ENCODE results near the gene PTPRD.
"Not testable (repeated sequence)": the region's sequence is repeated elsewhere in the genome, so short reads cannot be mapped to it uniquely, and the experiment has no call there.

Gene PTPRD

GRCh38 chr9:9142001-9142400, 1470.8 kb downstream of the PTPRD start:
- no peak for DNase-seq (ENCODE audit: low spot score)

- DNase-seq (ENCODE audit: low spot score) = no peak
These were observed 1479.3 kb downstream of the PTPRD start for GRCh38 chr9:9133526-9133925.

GRCh38 chr9:9124616-9125015, 1488.2 kb downstream of the PTPRD start:
- DNase-seq (ENCODE audit: low spot score) = no peak

DNA sequence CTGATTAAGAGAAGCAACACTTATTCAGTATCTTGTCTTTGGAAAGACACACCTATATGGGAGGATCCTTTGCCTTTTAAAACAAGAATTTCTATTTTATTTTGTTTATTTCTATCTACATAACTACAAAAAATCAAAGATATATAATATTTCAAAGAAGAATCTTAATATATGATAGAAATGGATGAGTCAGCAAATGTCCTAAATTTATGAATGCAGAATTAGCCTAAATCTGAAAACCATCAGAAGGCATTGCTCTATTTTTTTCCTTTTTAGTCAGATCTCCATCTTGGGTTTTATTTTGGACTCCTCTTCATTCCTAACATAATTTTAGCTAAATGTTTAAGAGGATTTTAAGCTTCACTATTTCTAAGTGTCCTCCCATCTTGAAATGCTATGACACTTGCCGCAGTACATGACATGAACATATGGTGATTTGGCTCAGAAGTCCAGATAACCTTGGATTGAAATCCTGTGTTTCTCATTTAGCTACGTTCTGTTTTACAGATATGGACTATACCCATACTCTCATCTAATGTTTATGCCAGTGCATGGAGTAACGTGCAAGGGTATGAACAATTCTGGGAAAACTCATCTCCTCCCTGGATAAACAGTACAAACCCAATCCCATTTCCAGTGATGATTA, 1490.4 kb downstream of the PTPRD start:
- no peak for DNase-seq (ENCODE audit: low spot score)

GRCh38 chr9:9117866-9118265, 1494.9 kb downstream of the PTPRD start:
- DNase-seq (ENCODE audit: low spot score) = no peak

DNA sequence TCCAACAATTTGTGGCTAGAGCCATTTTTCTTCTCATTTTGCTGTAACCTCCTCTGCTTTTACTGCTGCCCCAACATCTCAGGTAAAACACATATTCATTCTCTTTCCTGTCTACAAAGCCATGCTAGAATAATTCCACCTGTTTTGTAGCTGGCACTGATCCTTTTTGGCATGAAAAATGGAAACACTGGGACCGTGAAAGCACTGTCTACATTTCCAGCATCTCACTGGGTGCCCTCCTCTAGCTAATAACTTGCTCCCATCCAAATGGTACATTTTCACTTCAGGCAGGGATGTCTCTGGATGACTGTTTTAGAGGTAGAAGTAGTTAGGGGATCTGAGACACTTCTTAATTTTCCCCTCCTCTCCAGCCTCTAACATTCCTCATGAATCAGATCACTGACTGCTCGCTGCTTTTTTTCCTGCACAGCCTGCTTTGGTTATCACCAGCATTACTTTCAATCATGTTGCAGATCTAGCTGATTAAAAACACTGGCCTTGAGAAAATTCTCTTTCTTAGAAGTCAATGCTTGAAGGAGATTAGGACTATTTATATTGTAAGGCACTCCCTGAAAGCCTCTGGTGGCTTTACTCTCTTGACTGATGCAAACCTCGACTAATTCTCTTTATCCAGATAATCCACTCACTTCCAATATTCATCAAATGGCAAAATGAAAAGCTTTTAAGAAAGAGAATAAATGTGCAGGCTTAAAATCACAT, 1500.6 kb downstream of the PTPRD start:
- DNase-seq (ENCODE audit: low spot score) = no peak

GRCh38 chr9:9108641-9109040, 1504.2 kb downstream of the PTPRD start:
- no peak for DNase-seq (ENCODE audit: low spot score)

- DNase-seq (ENCODE audit: low spot score) = no peak
These were observed 1510.5 kb downstream of the PTPRD start for GRCh38 chr9:9102295-9102694.

DNA sequence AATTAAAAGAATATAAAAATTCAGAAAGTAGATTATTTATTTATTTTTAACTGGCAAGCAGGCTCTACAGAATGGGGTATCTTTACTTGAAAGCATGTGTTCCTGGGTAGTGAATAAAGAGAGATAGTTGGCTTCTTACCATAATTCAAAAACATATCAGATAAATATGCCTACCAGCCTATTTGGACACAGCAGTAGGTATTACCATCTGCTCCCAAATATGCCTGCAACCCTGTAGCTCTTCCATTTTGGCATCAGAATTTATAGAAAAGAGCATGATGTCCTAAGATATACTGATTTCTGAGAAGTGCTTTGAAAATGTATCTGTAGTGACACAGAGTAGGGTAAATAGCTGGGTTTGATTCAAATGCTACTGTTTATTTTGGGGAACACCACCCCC, 1512.7 kb downstream of the PTPRD start:
- DNase-seq (ENCODE audit: low spot score) = no peak

DNA sequence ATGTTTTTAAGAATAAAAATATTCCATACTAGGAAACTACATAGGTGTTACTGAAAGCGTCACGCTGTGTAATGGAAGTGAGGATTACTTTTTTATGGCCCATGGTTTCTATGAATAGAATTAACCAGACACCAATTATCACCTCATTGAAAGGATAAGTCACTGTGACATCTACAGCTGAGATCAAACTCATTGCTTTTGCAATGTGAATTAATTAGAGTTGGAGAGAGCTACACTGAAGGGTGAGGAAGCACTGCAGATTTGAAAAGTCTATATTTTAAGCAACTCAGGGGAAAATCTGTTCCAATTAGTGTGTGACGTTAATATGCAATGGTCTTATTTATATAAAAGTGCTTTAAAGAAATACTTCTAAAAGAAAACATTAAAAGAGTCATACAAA, 1513.2 kb downstream of the PTPRD start:
- no peak for DNase-seq (ENCODE audit: low spot score)

GRCh38 chr9:9097254-9097653, 1515.5 kb downstream of the PTPRD start:
- DNase-seq (ENCODE audit: low spot score) = not testable (repeated sequence)

- DNase-seq (ENCODE audit: low spot score) = no peak
These were observed 1521.4 kb downstream of the PTPRD start for GRCh38 chr9:9091387-9091786.

GRCh38 chr9:9079473-9079872, 1533.3 kb downstream of the PTPRD start:
- no peak for DNase-seq (ENCODE audit: low spot score)

DNA sequence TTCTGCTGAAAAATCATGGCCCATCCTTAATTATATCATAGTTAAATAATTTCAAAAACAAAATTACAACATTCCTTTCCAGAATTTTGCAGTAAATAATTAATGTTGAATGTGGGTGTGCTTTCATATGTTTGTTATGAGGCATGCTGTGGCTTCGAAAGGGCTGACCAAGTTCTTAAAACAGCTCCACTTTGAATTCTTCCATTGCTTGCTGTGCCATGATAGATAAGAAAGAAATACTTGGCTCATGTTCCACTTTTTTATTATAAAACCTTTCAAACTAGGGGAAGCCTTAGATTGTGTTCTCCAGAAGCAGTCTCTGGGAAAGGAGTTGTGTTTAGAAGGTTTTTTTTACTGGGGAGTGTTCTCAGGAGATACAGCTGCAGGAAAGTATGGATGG, 1534.5 kb downstream of the PTPRD start:
- no peak for DNase-seq (ENCODE audit: low spot score)

- DNase-seq (ENCODE audit: low spot score) = no peak
These were observed 1551.2 kb downstream of the PTPRD start for GRCh38 chr9:9061627-9062026.

GRCh38 chr9:9054354-9054992, 1558.3 kb downstream of the PTPRD start:
- DNase-seq (ENCODE audit: low spot score) = no peak

GRCh38 chr9:9045572-9045971, 1567.2 kb downstream of the PTPRD start:
- no peak for DNase-seq (ENCODE audit: low spot score)

DNA sequence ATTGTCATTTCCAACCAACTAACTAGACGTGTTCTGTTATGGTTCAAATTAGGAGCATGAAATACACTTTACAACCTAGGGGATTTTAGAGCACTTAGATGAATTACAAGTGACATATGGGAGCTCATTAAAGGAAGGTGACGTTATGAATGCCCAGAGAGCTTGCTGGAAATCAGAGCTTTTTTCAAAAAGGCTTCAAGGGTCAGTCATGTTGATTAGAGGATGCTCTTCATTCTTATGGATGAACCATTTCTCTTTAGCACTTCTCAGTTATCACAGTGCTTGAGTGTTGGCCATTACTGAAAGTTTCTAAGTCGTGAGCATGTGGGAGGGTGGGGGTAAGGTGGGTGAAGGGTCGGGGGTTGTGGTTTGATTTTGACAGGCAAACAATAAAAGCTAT, 1567.7 kb downstream of the PTPRD start:
- no peak for DNase-seq (ENCODE audit: low spot score)

DNA sequence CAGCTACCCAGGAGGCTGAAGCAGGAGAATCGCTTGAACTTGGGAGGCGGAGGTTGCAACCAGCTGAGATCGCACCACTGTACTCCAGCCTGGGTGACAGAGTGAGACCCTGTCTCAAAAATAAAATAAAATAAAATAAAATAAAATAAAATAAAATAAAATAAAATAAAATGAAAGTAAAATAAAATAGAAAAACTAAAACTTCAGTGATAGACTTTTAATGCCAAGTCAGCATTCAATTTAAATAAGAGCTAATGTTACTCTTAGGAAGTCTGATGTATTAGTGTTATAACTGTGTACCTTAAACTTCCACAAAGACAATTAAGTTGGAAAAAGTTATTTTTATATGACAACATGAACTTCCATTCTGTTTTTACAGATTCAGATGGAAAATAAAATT, 1569.0 kb downstream of the PTPRD start:
- DNase-seq (ENCODE audit: low spot score) = not testable (repeated sequence)

DNA sequence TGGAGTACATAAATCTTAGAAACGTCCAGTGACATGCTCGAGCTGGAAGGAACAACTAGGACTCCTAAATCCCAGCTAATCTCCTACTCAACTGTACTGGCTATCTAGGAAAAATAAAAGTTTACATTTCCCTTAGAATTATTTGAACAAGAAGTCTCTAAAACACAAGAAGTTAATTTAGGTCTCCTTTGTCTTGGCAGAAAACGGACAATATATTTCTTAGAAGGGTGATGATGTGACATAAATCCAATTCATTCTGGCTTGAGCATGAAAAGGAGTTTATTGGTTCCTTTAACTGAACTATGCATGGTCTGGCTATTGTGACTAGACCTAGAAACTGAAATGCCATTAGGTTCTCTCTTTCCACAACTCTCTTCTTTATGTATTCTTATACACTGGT, 1571.0 kb downstream of the PTPRD start:
- DNase-seq (ENCODE audit: low spot score) = no peak

DNA sequence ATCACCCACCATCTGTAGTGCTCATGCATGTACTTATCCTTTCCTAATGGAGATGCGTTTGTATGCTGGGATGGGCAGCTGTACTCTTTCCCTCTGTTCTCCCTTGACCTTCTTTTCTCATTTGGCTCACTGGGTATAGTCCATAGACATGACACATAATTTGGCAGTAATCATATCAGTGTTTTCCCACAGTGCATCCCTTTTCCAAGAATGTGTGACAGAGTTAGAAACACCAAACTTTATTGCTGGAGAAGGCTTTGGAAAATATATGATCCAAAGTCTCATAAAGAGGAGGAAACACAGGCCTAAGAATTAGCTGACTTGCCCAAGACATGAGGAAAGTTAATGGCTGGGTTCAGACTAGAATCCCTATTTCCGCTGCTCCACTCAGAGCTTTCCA, 1579.8 kb downstream of the PTPRD start:
- DNase-seq (ENCODE audit: low spot score) = no peak

DNA sequence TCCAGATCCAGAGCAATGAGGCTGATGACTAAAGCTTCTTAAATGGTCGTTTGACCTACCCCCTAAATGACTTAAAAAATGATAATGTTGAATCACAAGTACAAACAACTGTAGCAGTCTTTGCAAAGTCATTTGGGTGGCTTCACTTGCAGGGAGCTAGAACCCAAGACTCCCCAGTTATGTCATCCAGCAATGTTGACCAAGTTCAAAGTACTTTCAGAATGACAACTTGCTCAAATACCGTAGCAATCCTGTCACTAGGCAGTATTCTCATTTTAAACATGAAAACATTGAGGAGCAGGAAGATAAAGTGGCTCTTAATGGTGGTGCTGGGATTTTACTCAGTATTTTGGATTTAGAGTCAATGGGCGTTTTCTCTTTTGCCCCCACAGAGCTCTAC, 1596.2 kb downstream of the PTPRD start:
- DNase-seq (ENCODE audit: low spot score) = no peak

DNA sequence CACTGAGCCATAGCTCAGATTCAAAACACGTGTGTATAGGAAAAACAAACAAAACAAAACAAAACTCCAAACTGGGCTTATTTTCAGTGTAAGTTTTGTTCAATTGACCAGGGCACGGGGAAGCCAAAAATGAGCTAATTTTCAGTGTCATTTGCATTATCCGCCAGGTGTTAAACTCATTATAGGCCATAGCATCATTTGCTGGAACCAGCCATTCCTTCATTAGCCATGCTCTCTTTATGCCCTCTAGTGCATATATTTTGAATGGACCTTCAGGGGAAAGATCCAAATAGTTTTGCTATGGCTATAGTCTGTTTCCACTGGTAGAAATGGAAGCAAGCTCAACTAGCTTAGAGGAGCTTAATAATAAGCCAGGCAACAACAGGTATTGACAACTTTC, 1608.0 kb downstream of the PTPRD start:
- no peak for DNase-seq (ENCODE audit: low spot score)
